GM23338 (cell line): ENCODE measurements around the gene CHST14. TPM values are rescaled to one million over a fixed set of nuclear protein-coding genes. Genes with fewer than 3 reads are reported as not detected.
A peak's percentile ranks its signal among the peaks of the same experiment; 100 is the strongest.

Experiments
- ATAC-seq: fragments of 200-7000 bp; cut with Tn5 transposase; 3 replicates; pipeline ENCODE4 v1.9.1; 2020
- DNase-seq: peaks from one replicate; pipeline ENCODE4 v3.0.0-alpha.2; 2015; ENCODE audit warnings: low spot score
- H2AFZ ChIP-seq: fragments of 200-600 bp; sonication (generic); 2 replicates; pipeline ENCODE4 v1.8.0; 2016; ENCODE audit warnings: antibody characterized with exemption, mild to moderate bottlenecking, moderate library complexity
- H3F3A ChIP-seq: fragments of 200-600 bp; sonication (generic); replicated peaks from 2 replicates; pipeline ENCODE4 v1.8.0; 2017; ENCODE audit warnings: antibody characterized with exemption, mixed run types, low read depth
- H3K27ac ChIP-seq: fragments of 200-600 bp; sonication (generic); 2 replicates; pipeline ENCODE4 v1.6.1; 2016; ENCODE audit warnings: low read depth
- H3K27me3 ChIP-seq: fragments of 200-600 bp; sonication (generic); 2 replicates; pipeline ENCODE4 v1.8.0; 2016; ENCODE audit warnings: mild to moderate bottlenecking, mixed run types, moderate library complexity; ENCODE audit not compliant: insufficient read depth
- H3K36me3 ChIP-seq: fragments of 200-600 bp; sonication (generic); 2 replicates; pipeline ENCODE4 v1.8.0; 2016; ENCODE audit warnings: mild to moderate bottlenecking; ENCODE audit not compliant: insufficient read depth
- H3K4me1 ChIP-seq: fragments of 200-600 bp; sonication (generic); 2 replicates; pipeline ENCODE4 v1.8.0; 2016; ENCODE audit warnings: mild to moderate bottlenecking, moderate library complexity; ENCODE audit not compliant: insufficient read depth
- H3K4me2 ChIP-seq: fragments of 200-600 bp; sonication (generic); 2 replicates; pipeline ENCODE4 v1.7.1; 2017; ENCODE audit warnings: mixed run types
- H3K4me3 ChIP-seq: fragments of 200-600 bp; sonication (generic); 2 replicates; pipeline ENCODE4 v1.6.1; 2016; ENCODE audit warnings: mixed run types
- H3K79me2 ChIP-seq: fragments of 200-600 bp; sonication (generic); replicated peaks from 2 replicates; pipeline ENCODE4 v1.8.0; 2017; ENCODE audit warnings: mild to moderate bottlenecking; ENCODE audit not compliant: insufficient read depth
- H3K9me2 ChIP-seq: fragments of 200-600 bp; sonication (generic); 2 replicates; pipeline ENCODE4 v1.8.0; 2017; ENCODE audit not compliant: insufficient read depth
- H4K20me1 ChIP-seq: fragments of 200-600 bp; sonication (generic); replicated peaks from 2 replicates; pipeline ENCODE4 v1.8.0; 2017; ENCODE audit warnings: mild to moderate bottlenecking; ENCODE audit not compliant: insufficient read depth
- H3K27ac Mint-ChIP-seq: 2 replicates; pipeline ENCODE4 v1.8.0; 2020; ENCODE audit warnings: inconsistent platforms, mild to moderate bottlenecking, moderate library complexity, mixed read lengths
- H3K27me3 Mint-ChIP-seq: 3 replicates; pipeline ENCODE4 v1.8.0; 2022; ENCODE audit warnings: low read depth, mild to moderate bottlenecking, moderate library complexity, mixed read lengths, inconsistent platforms; ENCODE audit not compliant: insufficient read depth, poor library complexity
- H3K36me3 Mint-ChIP-seq: 3 replicates; pipeline ENCODE4 v1.8.0; 2021; ENCODE audit warnings: low read depth, mild to moderate bottlenecking, inconsistent platforms, moderate library complexity, mixed read lengths
- H3K4me1 Mint-ChIP-seq: 3 replicates; pipeline ENCODE4 v1.8.0; 2020; ENCODE audit warnings: mild to moderate bottlenecking, inconsistent platforms, mixed read lengths
- H3K4me3 Mint-ChIP-seq: 3 replicates; pipeline ENCODE4 v1.8.0; 2021; ENCODE audit warnings: moderate library complexity, mild to moderate bottlenecking, inconsistent platforms, mixed read lengths
- H3K9me3 Mint-ChIP-seq: 3 replicates; pipeline ENCODE4 v1.8.0; 2020; ENCODE audit warnings: moderate library complexity, mild to moderate bottlenecking, inconsistent platforms, mixed read lengths
- CTCF ChIP-seq, 2 experiments: fragments of 200-600 bp in 1 of 2; sonication (generic) in 1 of 2; conservative IDR thresholded peaks; 2 replicates each; pipeline versions ENCODE4 v1.5.1 to v1.6.1; 2016 to 2017; ENCODE audit warnings: antibody characterized with exemption in 2 of 2, low read depth in 2 of 2, mild to moderate bottlenecking in 2 of 2, moderate library complexity in 1 of 2
- ETS1 ChIP-seq: IDR thresholded peaks from 2 replicates; pipeline ENCODE4 v1.6.1; 2016; ENCODE audit warnings: antibody characterized with exemption
- EZH2 ChIP-seq: fragments of 200-600 bp; sonication (generic); IDR thresholded peaks from one replicate; pipeline ENCODE4 v1.8.0; 2017; ENCODE audit warnings: antibody characterized with exemption, mild to moderate bottlenecking, low read depth; ENCODE audit not compliant: unreplicated experiment
- EZH2phosphoT487 ChIP-seq: fragments of 200-600 bp; sonication (generic); IDR thresholded peaks from one replicate; pipeline ENCODE4 v1.8.1; 2018; ENCODE audit warnings: antibody characterized with exemption; ENCODE audit not compliant: unreplicated experiment
- JUNB ChIP-seq: IDR thresholded peaks from one replicate; pipeline ENCODE4 v1.6.1; 2016; ENCODE audit warnings: antibody characterized with exemption; ENCODE audit not compliant: unreplicated experiment
- NANOG ChIP-seq: IDR thresholded peaks from 2 replicates; pipeline ENCODE4 v1.6.1; 2016; ENCODE audit warnings: antibody characterized with exemption, borderline replicate concordance
- REST ChIP-seq: IDR thresholded peaks from one replicate; pipeline ENCODE4 v1.6.1; 2018; ENCODE audit warnings: antibody characterized with exemption; ENCODE audit not compliant: unreplicated experiment
- STAT1 ChIP-seq: IDR thresholded peaks from one replicate; pipeline ENCODE4 v1.6.1; 2016; ENCODE audit warnings: antibody characterized with exemption; ENCODE audit not compliant: unreplicated experiment
- ZNF462 ChIP-seq: fragments of 250-450 bp; sonication (Bioruptor Pico); IDR thresholded peaks from 2 replicates; pipeline ENCODE4 v1.5.0; 2020; ENCODE audit warnings: mild to moderate bottlenecking, moderate library complexity
- polyA plus RNA-seq: library from polyadenylated mRNA; unstranded; fragments of >200 nt; fragmentation: Nextera tagmentation; extraction: Ambion mirVana; gene quantifications from 2 replicates; pipeline ENCODE4 v1.2.1, GENCODE V29; 2016
- total RNA-seq: library from RNA; depleted of rRNA; stranded (reverse); fragments of >200 nt; shearing (Covaris generic); gene quantifications from 2 replicates; pipeline ENCODE4 v1.2.3, GENCODE V29; 2014

CHST14 gene
- total and polyA plus RNA-seq, 2 experiments from 2014 or later, result 8.4 to 15.6 TPM

GRCh38 chr15:40436116-40436891 lies 34.5 kb upstream of the CHST14 start:
- Mint-ChIP-seq H3K4me1 (peaks cover 38% of the 10 kb centered on the region), H3K9me3 (no peaks in the 10 kb centered on the region), H3K27ac (no peak overlapping the region), H3K36me3 (no peaks in the 10 kb centered on the region), H3K4me3 (peak overlapping the region; percentile 94), H3K27me3 (peaks cover 46% of the 10 kb centered on the region)
- peak; percentile 7 for ATAC-seq
- TF ChIP-seq EZH2 (no peak), NANOG (no peak), REST (no peak), EZH2phosphoT487 (no peak), ETS1 (no peak), ZNF462 (CRISPR knock-in tag) (no peak), JUNB (no peak), CTCF (conservative IDR thresholded peaks at IDR 0.05; ENCODE audit: low read depth in 2 of 2) (no peak), STAT1 (no peak)
- peaks cover 38% of the 10 kb centered on the region for H3K27me3 ChIP-seq
- peaks cover 36% of the 10 kb centered on the region for H3K4me1 ChIP-seq
- DNase-seq, result peak; percentile 63
- no peak overlapping the region for H3K27ac ChIP-seq
- H3K79me2 ChIP-seq, result 0 out of 2 replicates have a peak, but pooled peaks cover 2% of the 10 kb centered on the region
- no peaks in the 10 kb centered on the region for H4K20me1 ChIP-seq
- peak overlapping the region; percentile 94 for H2AFZ ChIP-seq
- peak overlapping the region; percentile 100 for H3K4me2 ChIP-seq
- H3K36me3 ChIP-seq, result no peaks in the 10 kb centered on the region
- H3K9me2 ChIP-seq, result no peaks in the 10 kb centered on the region
- peak overlapping the region; percentile 82 for H3K4me3 ChIP-seq
- 0 out of 2 replicates have a peak, but pooled peaks cover 9% of the 10 kb centered on the region for H3F3A ChIP-seq
